DMS 273 (cell line): Measurements from ENCODE around the gene MYO3B.

Source experiments
- DNase-seq: peaks from one replicate; lab custom pipeline; 2025; ENCODE audit not compliant: unreplicated experiment; lab: John Stamatoyannopoulos, UW

Gene MYO3B

DNA sequence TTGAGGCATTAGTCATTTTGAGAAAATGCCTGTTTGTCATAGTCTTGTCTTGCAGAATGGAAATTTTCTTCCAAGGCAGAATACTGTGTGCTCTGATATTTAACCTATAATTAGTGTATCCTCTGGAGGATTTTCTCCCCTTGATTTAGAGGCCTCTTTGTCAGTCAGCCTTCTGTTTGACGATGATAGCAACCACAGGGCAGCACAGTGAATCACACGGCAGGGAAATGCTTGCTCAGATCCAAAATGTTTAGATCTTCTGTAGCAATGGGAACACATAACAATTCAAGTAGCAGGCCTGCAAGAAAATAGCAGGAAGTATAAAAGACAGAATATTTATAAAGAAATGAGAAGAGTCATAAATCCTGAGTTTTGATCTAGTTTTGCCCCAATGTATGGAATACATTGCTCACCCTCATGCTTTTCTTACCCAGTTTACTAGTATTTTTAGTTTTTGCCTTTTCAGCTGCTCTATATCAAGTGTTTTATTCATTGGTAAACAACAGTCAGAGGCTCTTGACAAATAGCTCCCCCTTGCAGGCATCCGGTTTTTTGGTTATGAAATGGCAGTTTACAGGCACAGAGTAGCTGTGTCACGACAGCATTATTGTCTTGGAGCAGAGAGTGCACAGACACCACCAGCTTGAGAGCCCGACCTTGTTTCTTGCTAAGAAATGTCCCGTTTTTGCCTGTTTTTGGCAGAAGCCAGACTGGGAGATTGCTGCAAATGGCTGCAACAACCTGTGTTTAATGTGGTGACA lies 185.1 kb downstream of the MYO3B start:
- no peak for DNase-seq

DNA sequence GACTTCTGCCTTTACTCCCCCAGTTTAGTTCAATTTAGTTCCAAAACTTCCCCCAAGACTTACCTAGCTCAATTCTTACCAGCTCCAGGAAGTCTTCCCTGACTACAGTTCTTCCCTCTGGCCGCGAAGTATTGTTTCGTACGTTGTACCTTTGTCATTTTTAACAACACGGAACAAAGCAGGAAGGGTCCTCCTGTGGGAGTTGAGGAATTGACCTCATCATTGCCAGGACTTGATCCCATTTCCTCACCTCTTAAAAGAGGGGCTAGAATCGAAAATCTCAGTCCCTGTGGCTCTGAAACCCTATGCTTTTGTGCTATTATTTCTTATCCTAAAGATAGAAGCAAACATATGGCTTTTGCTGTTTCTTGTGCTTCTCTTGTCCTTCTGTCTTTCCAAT lies 187.1 kb downstream of the MYO3B start:
- DNase-seq = no peak

DNA sequence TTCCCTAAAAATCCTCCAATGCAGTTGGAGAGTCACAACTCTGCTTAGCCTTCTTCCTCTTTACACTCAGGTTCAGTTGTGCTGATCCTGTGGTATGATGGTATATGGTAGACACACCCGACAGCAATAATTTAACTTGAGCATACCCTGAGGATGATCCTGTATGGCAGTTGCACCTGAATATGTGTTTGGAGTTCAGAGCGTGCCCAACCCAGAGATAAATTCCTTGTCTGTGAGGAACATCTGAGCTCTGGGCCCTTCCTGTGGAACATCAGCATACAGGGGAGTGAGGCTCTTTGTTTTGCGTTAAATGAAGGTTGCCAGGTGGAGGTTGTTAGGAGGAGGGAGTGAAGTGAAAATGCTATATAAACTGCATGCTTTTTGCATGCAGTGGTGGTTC lies 187.7 kb downstream of the MYO3B start:
- DNase-seq = no peak

DNA sequence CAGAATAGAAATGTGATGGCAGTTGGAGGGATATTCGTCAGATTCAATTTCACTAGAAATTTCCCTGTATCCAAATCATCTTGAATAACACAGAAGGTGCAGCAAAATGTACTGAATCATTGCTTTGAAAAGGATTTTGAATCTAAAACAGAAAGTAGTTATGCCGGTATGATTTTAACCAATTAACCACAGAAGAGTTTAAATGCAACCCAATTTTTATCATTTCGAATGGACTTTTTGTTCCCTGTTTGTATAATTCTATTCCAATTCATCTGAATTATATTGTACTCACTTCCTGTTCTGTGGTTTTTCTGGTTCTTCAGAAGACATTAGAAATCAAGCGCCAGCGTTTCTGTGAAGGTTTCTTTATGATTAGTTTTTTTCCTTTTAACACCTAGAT lies 190.4 kb downstream of the MYO3B start:
- DNase-seq = no peak

DNA sequence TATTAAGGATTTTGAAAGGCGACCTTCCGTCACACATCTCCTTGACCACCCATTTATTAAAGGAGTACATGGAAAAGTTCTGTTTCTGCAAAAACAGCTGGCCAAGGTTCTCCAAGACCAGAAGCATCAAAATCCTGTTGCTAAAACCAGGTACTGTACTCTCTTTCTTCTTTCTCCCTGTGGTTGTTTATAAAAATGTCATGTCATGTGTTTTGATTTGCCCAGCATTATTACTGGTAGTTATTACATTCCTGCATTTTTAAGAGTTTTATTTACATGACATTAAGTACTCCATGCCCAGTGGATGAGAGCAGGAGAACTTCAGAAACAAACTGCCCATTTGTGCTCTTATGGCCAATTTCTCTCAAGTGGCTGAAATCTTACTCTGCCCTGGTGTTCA lies 191.3 kb downstream of the MYO3B start:
- DNase-seq = no peak

DNA sequence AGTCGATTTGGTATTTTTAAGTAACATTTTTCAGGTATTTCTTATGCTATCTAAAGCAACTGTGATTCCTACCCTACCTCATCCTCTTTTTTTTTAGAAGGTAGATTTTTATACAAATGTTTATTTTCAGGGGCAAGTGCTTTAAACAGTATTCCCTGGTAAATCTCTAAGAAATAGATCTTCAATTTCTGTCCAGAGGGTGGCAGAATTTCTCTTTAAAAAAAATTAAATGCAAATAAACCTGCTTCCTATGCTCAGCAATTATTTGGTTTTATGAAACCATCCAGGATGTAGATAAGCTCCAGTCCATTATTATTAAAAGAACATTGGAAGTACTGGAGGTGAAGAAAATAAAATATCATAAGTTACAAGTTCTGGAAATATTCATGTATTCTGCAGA lies 191.9 kb downstream of the MYO3B start:
- DNase-seq = peak; percentile 66

DNA sequence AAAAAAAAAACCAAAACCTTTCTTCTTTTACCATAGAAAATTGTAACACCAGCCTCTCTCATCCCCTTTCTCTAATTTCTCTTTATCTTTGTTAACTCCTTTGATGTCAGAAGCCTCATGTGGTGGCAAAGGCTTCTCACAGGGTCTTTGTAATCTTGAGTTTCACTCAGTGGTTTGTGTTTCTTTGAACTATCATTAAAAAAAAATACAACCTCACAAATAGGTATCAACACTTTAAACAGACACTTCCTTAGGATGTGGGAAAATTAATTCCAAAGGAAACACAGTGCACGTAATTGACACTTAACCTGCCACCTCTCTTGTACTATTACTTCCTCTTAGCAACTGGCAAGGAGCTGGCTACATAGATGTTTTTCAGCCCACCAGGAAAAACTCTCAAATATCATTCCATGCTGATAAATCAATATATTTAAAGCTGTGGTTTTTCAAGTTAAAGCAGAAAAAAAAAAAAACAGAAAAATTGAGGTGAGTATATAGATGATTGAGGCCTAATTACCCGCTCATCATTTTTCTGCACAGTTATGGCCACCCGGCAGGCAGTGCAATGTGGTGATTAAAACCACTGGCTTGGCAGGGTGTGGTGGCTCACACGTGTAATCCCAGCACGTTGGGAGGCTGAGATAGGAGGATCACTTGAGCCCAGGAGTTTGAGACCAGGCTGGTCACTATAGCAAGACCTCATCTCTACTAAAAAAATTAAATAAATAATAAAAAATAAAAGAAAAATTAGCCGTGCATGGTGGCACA lies 193.5 kb downstream of the MYO3B start:
- DNase-seq = no peak

DNA sequence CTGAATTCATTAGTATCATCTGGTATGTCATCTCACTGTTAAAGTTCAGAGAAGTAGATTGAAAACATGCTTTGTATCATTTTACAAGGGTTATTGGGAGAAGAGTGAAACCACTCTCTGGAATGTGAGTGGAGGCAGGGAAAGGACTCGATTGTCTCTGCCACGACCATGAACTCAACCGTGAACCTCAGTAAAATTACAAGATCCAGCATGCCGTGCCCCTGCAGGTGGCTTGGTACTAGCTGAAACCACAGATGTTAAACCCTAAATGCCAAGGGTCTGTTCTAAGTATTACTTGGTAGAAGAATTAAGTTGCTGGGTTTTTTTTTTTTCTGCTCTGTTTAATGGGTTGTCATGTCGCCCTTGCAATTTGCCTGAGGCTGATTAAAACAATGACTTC lies 197.2 kb downstream of the MYO3B start:
- no peak for DNase-seq

DNA sequence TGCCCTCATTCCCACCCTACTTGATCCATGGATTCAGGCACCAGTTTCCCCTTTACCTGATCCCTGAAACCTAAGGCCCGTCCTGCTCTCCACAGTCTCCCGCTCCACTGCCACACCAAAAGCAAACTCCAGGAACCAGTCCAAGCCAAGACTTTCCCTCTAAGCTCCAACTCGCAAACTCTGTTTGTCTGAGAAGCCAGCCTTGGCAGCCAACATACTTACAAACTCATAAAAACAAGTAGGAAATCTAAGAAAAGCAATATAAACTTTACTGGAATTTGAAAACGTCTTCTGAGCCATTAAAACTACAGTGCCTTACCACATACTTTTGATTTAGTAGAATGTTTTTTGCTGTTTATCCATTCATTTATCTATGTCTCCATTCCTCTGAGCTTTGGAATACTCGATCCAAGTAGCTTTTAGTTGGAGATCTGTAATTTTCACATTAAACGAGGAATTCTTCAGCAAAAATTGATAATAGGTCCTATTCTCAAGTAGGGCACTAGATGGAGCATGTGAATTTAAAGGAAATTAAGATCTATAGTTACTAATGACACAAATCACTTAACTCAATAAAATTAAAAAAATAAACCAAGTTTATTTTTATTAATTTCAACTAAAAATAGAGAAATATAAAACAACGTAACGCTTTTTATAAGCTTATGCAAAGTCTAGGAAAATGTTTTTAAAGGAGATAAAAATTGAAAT lies 199.7 kb downstream of the MYO3B start:
- DNase-seq = no peak

DNA sequence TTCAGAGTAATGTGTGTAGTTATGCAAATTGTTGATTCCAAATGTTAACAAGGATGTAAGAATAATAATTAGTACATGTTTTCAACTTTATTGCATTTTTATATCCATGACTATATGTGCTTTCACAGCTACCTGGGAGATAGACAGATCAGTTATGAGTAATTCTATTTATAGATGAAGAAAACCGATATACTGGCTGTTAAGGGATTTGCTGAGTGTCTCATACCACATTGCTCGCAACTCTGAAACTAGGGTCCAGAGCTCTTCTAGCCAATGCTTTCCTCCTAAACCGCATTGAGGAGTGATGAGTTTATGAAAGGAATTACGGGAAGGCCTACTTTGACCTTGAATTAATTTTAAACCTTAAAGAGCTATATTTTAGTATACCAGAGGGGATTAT lies 202.3 kb downstream of the MYO3B start:
- no peak for DNase-seq

DNA sequence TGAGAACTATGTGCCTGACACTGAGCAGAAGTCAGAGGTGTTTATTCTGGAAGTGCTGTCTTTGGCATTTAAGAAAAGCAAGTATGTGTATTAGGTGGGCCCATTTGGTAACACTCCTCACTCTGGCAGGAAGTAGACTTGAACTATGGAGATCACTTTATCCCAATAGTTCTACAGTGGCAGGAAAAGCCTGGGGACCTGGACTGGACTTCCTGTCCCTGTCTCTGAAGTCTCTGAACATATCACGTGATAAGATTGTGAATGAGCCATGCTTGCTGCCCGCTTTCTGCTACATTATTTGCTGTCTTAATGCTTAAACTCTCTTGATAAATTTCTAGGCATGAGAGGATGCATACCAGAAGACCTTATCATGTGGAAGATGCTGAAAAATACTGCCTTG lies 203.7 kb downstream of the MYO3B start:
- DNase-seq = no peak

DNA sequence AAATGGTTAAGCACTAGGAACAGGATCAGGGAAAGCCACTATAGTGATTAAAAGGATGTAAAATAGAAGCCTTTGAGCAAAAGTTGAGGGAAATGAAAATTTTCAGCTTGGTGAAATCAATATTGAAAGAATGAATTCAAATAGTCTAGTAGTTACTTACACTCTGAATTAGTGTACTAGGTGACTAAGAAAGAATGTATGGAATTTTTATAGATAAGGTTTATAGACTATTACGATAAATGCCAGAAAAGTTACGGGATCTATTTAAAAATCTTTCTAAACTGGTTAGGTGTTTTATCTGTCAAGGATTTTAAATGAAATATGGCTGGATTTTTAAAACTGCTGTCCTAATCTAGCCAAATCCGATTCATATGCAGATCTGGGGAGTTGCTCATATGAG lies 208.6 kb downstream of the MYO3B start:
- no peak for DNase-seq

DNA sequence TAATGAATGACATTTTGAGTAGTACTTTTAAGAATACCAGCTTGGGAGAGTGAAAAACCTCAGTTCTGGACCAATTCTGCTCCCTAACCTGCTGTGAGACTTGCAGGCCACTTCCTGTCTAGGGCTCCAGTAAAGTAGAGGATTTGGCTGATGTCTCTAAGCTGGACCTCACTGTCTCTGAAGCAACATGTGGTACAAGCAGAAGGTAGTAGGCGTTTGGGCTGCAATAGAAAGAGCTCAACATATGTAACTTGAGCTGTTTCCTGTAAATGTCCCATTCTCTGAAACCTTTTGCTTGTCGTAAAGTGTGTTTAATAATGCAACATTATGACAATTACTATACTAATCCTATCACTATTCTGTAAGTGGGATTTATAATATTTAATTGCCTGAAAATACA lies 213.1 kb downstream of the MYO3B start:
- peak; percentile 35 for DNase-seq

DNA sequence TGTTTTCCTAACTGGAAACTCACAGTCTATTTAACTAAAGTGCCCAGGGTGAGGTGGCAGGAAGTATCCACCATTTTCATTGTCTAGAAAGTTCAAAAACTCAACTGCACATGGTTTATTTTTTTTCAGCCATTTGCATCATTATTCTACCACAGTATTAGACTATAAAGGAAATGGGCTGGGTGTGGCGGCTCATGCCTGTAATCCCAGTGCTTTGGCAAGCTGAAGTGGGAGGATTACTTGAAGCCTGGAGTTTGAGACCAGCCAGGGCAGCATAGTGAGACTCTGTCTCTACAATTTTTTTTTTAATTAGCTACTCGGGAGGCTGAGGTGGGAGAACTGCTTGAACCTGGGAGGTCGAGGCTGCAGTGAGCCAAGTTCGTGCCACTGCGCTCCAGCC lies 213.8 kb downstream of the MYO3B start:
- DNase-seq = no peak

DNA sequence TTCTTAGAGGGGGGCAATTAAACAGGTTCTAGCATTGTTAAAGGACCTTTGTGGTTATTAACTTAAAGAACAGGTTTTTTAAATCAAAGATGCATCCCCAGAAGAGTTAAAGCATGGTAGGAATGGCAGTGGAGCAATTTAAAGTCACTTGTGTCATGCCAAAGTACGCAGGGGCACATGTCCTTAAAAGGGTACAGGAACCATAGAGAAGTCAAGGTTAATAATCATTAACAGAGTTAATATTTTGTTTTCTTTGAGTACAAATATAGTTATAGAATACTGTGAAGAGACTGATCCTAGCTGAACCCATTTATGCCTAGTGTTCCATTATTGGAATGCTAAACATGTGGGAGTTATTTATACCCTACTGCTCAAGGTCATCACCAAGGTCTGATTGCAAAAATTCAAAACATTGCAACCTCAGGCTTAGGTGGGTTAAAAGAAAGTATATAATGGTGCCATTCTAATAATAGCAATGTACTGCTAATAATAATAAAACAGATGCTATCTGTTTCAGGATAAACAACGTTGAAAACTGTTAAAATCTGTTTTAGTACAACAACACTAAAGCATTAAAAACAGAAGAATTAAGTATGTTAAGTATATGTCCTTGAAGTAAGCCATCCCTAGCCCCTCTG lies 216.0 kb downstream of the MYO3B start:
- DNase-seq = no peak

DNA sequence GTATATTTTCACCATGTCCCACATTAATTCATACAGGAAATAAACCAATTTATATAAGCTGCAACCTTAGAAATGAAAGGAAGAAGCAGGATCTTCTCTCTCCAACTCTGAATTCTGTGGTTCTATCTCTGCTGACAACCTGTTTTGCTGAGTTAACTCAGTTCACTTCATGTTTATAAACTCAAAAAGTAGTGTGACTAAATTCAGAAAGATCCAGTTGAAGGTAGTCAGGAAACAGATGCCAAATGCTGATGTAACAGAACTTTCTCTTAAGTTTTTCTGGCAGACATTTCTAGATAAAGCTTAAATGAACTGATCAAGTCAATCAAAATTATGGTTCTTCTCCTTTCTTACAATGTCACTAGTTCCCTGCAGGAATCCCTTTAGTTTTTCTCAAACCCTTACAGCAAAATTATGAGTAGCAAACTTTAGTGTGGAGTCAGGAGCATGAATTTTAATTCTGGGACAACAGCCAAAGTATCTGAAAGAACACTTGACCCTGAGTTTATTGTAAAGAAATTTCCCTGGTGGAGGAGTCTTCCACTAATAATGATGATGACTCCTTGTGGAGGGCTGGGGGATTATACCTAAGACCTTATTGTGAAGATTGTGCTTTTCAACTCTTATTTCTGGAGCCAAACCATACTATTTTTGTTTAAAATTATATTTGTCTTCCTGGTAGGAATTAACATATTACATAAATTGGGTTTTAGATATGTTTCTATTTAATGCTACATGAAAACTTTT lies 216.9 kb downstream of the MYO3B start:
- peak; percentile 63 for DNase-seq

DNA sequence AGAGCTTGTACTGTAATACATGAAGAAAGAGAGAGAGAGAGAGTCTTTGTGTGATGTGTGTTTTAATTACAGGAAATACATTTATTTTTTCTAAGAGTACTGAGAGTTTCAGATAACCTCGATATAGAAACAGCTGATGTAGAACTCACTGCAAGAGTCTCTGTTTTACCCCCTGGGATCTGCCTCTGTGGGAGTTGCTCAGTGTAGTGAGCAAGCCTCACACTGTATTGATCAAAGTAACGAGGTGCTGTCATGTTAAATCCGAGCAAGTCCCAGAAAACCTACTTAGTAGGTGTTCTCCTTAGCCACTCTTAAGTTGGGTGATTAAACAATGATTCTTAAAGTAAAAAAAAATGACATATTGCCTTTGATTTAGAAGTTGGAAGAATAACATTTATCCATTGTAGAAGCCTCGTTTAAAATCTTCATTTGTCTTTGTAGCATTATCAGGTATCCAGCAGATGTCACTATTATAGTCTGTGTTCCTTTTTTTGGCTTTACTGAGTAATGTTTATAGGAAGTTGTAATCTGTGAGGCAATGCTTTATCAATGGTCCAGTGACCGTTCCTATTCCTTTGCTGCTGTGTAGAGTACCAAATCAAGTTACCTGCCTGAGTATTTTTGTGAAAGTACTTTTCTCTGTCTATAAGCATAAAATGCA lies 219.0 kb downstream of the MYO3B start:
- DNase-seq = peak; percentile 29

DNA sequence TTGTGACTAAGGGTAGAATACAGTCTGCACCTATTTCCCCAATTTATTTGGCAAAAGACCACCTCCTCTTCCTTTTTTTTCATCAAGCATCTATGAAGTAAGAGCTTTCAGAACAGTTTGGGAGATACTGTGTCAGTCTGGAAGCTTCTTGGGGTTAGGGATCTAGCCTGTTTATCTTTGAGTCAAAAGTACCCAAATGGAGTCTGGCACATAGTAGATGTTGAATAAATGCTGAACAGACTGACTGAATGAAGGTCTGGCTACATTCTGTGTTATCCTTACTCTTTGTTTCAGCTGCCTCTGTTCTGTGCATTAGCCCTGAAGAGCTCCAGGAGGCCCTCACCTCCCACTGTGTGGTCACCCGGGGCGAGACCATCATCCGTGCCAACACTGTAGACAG lies 223.2 kb downstream of the MYO3B start:
- DNase-seq = no peak

DNA sequence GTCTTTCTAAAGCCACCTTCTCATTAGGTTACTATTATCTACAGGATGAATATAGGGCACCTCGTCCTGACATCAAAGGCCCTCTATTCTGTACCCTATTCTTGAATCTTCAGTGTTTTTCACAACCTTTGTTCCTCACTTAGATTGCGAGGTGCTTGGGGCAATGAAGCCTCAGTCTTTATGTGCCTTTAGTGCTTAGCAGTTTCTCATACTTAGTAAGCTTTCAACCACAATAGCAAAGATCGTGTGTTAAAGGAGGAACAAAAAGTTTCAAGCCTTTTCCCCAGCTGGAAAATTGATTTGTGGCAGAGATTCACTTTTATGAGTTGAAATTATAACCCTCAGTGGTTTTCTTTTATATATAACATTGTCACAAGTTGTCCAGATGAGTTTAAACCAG lies 226.9 kb downstream of the MYO3B start:
- DNase-seq = no peak

DNA sequence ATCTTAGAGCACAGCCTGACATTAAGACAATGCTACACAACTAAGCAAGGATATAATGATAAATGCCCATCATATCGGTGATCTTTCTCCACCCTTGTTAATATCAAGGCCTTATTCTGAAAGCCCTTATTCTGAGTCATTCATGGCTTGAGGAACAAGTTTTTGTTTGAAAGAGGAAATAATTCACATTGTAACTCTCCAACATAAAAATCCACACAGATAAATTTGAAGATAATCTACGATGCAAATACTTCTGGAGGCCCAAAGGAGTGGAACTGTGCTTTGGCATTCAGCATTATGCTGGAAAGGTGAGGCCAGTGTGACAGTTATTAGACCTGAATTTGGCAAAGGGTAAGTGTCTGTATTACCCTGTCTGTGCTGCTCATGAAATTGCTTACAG lies 227.4 kb downstream of the MYO3B start:
- DNase-seq = no peak
